ENCODE results near the gene PRPF6. TPM values are rescaled to one million over a fixed set of nuclear protein-coding genes. Genes with fewer than 3 reads are reported as not detected.

The PRPF6 gene
- total and polyA plus RNA-seq, 2 of the 13 experiments (the other 11 are each of a cell fraction or from before 2014, with no cell fraction given), result 63.7 to 101 TPM

- TF ChIP-seq ZNF652 (CRISPR knock-in tag; IDR thresholded peaks at IDR 0.05; ENCODE audit: borderline replicate concordance, low read depth), result no peak
- no peak for TF ChIP-seq GLI4 (CRISPR knock-in tag; IDR thresholded peaks at IDR 0.05; ENCODE audit: borderline replicate concordance)
- no peak for TF ChIP-seq ERF (CRISPR knock-in tag; IDR thresholded peaks at IDR 0.05)
- TF ChIP-seq MZF1 (CRISPR knock-in tag; IDR thresholded peaks at IDR 0.05; ENCODE audit: borderline replicate concordance), result no peak
- no peak for TF ChIP-seq JUN (CRISPR knock-in tag; IDR thresholded peaks at IDR 0.05)
- no peak for TF ChIP-seq ISX (CRISPR knock-in tag; conservative IDR thresholded peaks at IDR 0.05)
- no peak for TF ChIP-seq ZNF343 (CRISPR knock-in tag; IDR thresholded peaks at IDR 0.05)
- TF ChIP-seq CHCHD3 (CRISPR knock-in tag; IDR thresholded peaks at IDR 0.05), result no peak
- peak; percentile 64; the same call in 1 of the 2 replicates for TF ChIP-seq SETDB1 (CRISPR knock-in tag; IDR thresholded peaks at IDR 0.05; ENCODE audit: borderline replicate concordance)
- TF ChIP-seq FOXA3 (CRISPR knock-in tag; IDR thresholded peaks at IDR 0.05), result no peak
- no peak for TF ChIP-seq NPAS2 (CRISPR knock-in tag; IDR thresholded peaks at IDR 0.05; ENCODE audit: borderline replicate concordance)
- no peak; the same call in 1 of the 2 replicates for TF ChIP-seq HMGXB3 (CRISPR knock-in tag; IDR thresholded peaks at IDR 0.05; ENCODE audit: borderline replicate concordance)
- no peak for TF ChIP-seq CHD2 (IDR thresholded peaks at IDR 0.05; ENCODE audit: low read depth, low read length)
- TF ChIP-seq KLF6 (CRISPR knock-in tag; IDR thresholded peaks at IDR 0.05), result no peak
- peak; percentile 28; the same call in 1 of the 2 replicates for TF ChIP-seq ZNF441 (CRISPR knock-in tag; IDR thresholded peaks at IDR 0.05; ENCODE audit: borderline replicate concordance)
- TF ChIP-seq EEA1 (CRISPR knock-in tag; IDR thresholded peaks at IDR 0.05; ENCODE audit: borderline replicate concordance), result peak; percentile 63; the same call in 1 of the 2 replicates
- no peak for TF ChIP-seq NKX3-1 (CRISPR knock-in tag; IDR thresholded peaks at IDR 0.05)
- no peak for TF ChIP-seq NFE2L2 (IDR thresholded peaks at IDR 0.05; ENCODE audit: low read length)
- 0 out of 2 replicates have a peak, but pooled peaks have one; percentile 50 for TF ChIP-seq ZFP82 (CRISPR knock-in tag; IDR thresholded peaks at IDR 0.05; ENCODE audit: borderline replicate concordance)
- no peak for TF ChIP-seq ZKSCAN5 (CRISPR knock-in tag; IDR thresholded peaks at IDR 0.05)
- no peak; the same call in 1 of the 2 replicates for TF ChIP-seq ZSCAN9 (CRISPR knock-in tag; IDR thresholded peaks at IDR 0.05; ENCODE audit: borderline replicate concordance)
- no peak for TF ChIP-seq CTCF (CRISPR knock-in tag; IDR thresholded peaks at IDR 0.05)
- TF ChIP-seq GLMP (CRISPR knock-in tag; IDR thresholded peaks at IDR 0.05; ENCODE audit: borderline replicate concordance), result no peak
- TF ChIP-seq ZNF549 (CRISPR knock-in tag; IDR thresholded peaks at IDR 0.05), result no peak
- TF ChIP-seq RFX1 (IDR thresholded peaks at IDR 0.05), result no peak
Measured at GRCh38 chr20:64079273-64080012, 98.5 kb downstream of the PRPF6 start, which contains the start of gene RGS19 (continued).

Measured in HepG2 (cell line).